GM21576 (cell line): ENCODE results near the gene GRIA2.
A peak's percentile ranks its signal among the peaks of the same experiment; 100 is the strongest.
"Not testable (repeated sequence)": the region's sequence is repeated elsewhere in the genome, so short reads cannot be mapped to it uniquely, and the experiment has no call there.

ENCODE experiments used
- ATAC-seq: cut with Tn5 transposase; IDR thresholded peaks from one replicate; pipeline ENCODE4 v1.9.1; 2021; ENCODE audit warnings: mild to moderate bottlenecking, moderate library complexity; ENCODE audit not compliant: unreplicated experiment

The GRIA2 gene

GRCh38 chr4:157220371-157220881 is at the start of gene GRIA2:
TSS of gene GRIA2 (plus strand) at chr4:157220728. CDS start at chr4:157221043, 315 bp downstream.
- ATAC-seq = no peak

- ATAC-seq = no peak
Observed at GRCh38 chr4:157172011-157172410, 48.5 kb upstream of the GRIA2 start.

- ATAC-seq = not testable (repeated sequence)
Observed at GRCh38 chr4:157180268-157180667, 40.3 kb upstream of the GRIA2 start.

GRCh38 chr4:157184300-157184699 is 36.2 kb upstream of the GRIA2 start:
- ATAC-seq = no peak

- no peak for ATAC-seq
Observed at GRCh38 chr4:157185363-157185762, 35.2 kb upstream of the GRIA2 start.

- ATAC-seq = no peak
Observed at GRCh38 chr4:157195374-157195773, 25.2 kb upstream of the GRIA2 start.

GRCh38 chr4:157196046-157196445 is 24.5 kb upstream of the GRIA2 start:
- ATAC-seq = no peak

GRCh38 chr4:157204634-157205244 is 15.8 kb upstream of the GRIA2 start:
- peak; percentile 58 for ATAC-seq

- ATAC-seq = no peak
Observed at GRCh38 chr4:157217708-157218107, 2.8 kb upstream of the GRIA2 start.

GRCh38 chr4:157219711-157220370 is 687 bp upstream of the GRIA2 start:
- ATAC-seq = no peak

GRCh38 chr4:157221426-157221894 is 932 bp downstream of the GRIA2 start:
- ATAC-seq = no peak

- ATAC-seq = no peak
Observed at GRCh38 chr4:157221895-157222770, 1.6 kb downstream of the GRIA2 start.

- ATAC-seq = no peak
Observed at GRCh38 chr4:157222771-157223160, 2.2 kb downstream of the GRIA2 start.

- no peak for ATAC-seq
Observed at GRCh38 chr4:157223456-157223855, 2.9 kb downstream of the GRIA2 start.

- no peak for ATAC-seq
Observed at GRCh38 chr4:157225096-157225495, 4.6 kb downstream of the GRIA2 start.

- ATAC-seq = no peak
Observed at GRCh38 chr4:157226035-157226434, 5.5 kb downstream of the GRIA2 start.

- ATAC-seq = no peak
Observed at GRCh38 chr4:157226601-157227000, 6.1 kb downstream of the GRIA2 start.

GRCh38 chr4:157231525-157231924 is 11.0 kb downstream of the GRIA2 start:
- ATAC-seq = no peak

- no peak for ATAC-seq
Observed at GRCh38 chr4:157242871-157243270, 22.3 kb downstream of the GRIA2 start.

GRCh38 chr4:157244348-157244747 is 23.8 kb downstream of the GRIA2 start:
- no peak for ATAC-seq

GRCh38 chr4:157245351-157245750 is 24.8 kb downstream of the GRIA2 start:
- no peak for ATAC-seq
